ENCODE results near the gene CREB3L1. TPM values are rescaled to one million over a fixed set of nuclear protein-coding genes. Genes with fewer than 3 reads are reported as not detected.

Gene CREB3L1
- total RNA-seq, 1 experiment from 2014 or later = 3.3 TPM

- Histone ChIP-seq H3K18ac (ENCODE audit: insufficient read length, low read depth, low read length) (peak overlapping the region; percentile 53), H3K56ac (ENCODE audit: insufficient read length, low read depth, low read length) (no peak overlapping the region), H2BK5ac (ENCODE audit: insufficient read length, low read length) (no peak overlapping the region), H3K4me1 (ENCODE audit: insufficient read depth, low read length) (peaks cover 3% of the 10 kb centered on the region), H3K9ac (ENCODE audit: extremely low read depth, insufficient read length, low read length) (no peak overlapping the region), H4K91ac (ENCODE audit: insufficient read length, low read depth, low read length) (no peak overlapping the region), H4K5ac (ENCODE audit: insufficient read length, low read depth, low read length) (no peak overlapping the region), H3K79me2 (ENCODE audit: insufficient read depth, low read length) (no peaks in the 10 kb centered on the region), H2BK15ac (ENCODE audit: low read depth, low read length) (no peak overlapping the region), H3K9me3 (ENCODE audit: control insufficient read depth, low read depth, low read length) (no peaks in the 10 kb centered on the region), H3K79me1 (ENCODE audit: insufficient read depth, low read depth, low read length, poor library complexity, severe bottlenecking) (no peaks in the 10 kb centered on the region), H4K20me1 (ENCODE audit: control insufficient read depth, insufficient read depth, insufficient read length) (no peaks in the 10 kb centered on the region), H3K23ac (ENCODE audit: insufficient read length, low read depth, low read length) (no peak overlapping the region), H2AK5ac (ENCODE audit: insufficient read length, low read length) (no peak overlapping the region), H3K4ac (ENCODE audit: low read depth, low read length) (no peak overlapping the region), H3K14ac (ENCODE audit: insufficient read depth, low read length) (no peak overlapping the region), H2BK20ac (ENCODE audit: low read depth, low read length, poor library complexity, severe bottlenecking) (no peak overlapping the region), H4K8ac (replicated peaks; ENCODE audit: insufficient read length, low read depth, low read length) (no peak overlapping the region), H3K23me2 (ENCODE audit: insufficient read length, low read depth, low read length, poor library complexity, severe bottlenecking) (no peaks in the 10 kb centered on the region), H3K4me2 (ENCODE audit: insufficient read depth, insufficient read length, low read length) (no peak overlapping the region), H2AFZ (ENCODE audit: low read length) (peak overlapping the region; percentile 95), H2BK12ac (ENCODE audit: insufficient read length, low read depth, low read length) (no peak overlapping the region), H2BK120ac (ENCODE audit: low read depth, low read length, poor library complexity, severe bottlenecking) (no peak overlapping the region), H3K27me3 (ENCODE audit: insufficient read depth, low read length) (no peaks in the 10 kb centered on the region), H3K27ac (ENCODE audit: insufficient read length, low read depth, low read length) (no peak overlapping the region), H3T11ph (ENCODE audit: low read length) (no peak overlapping the region)
- WGBS (ENCODE audit: extremely low coverage, insufficient read length, low lambda C conversion rate) = no CpG with 5 or more reads among the region's 8 CpGs
- no peaks in the 10 kb centered on the region; a peak in 1 of 5 replicates for H3K9me3 Mint-ChIP-seq
- no peak for DNase-seq
- H3K4me1 Mint-ChIP-seq = peaks cover 27 to 32% of the 10 kb centered on the region in 2 experiments
- no peaks in the 10 kb centered on the region for H3K36me3 Mint-ChIP-seq (ENCODE audit: insufficient read depth in 1 of 3, low read depth in 3 of 3)
- H3K4me3 Mint-ChIP-seq = peak overlapping the region in 1 of 2 experiments; percentile 12; a peak in 2 of 5 replicates
- H3K27ac Mint-ChIP-seq = peak overlapping the region; percentile 15 to 94 (median 29); a peak in 5 of 7 replicates
- H3K27me3 Mint-ChIP-seq (ENCODE audit: low read depth) = peaks cover 5% of the 10 kb centered on the region
- TF ChIP-seq CTCF (conservative IDR thresholded peaks at IDR 0.05) = no peak
Observed at GRCh38 chr11:46249103-46249937, 28.1 kb upstream of the CREB3L1 start.
